Thoracic aorta (tissue), 2 donors: ENCODE measurements around the gene PDK2. TPM values are rescaled to one million over a fixed set of nuclear protein-coding genes. Genes with fewer than 3 reads are reported as not detected.

Experiments
- ATAC-seq: fragments of 150-250 bp; one replicate; pipeline ENCODE4 v1.8.0; 2017; ENCODE audit warnings: low read depth; ENCODE audit not compliant: insufficient number of reproducible peaks, low FRiP score
- DNase-seq: peaks from one replicate; pipeline ENCODE4 v3.0.0-alpha.2; 2020; ENCODE audit warnings: low spot score
- H3K27ac ChIP-seq, 2 donors: fragments of 200-600 bp; sonication (generic); 1 replicate in 1 of 2; 2 replicates in 1 of 2; pipeline ENCODE4 v1.5.1; 2016; ENCODE audit warnings: mild to moderate bottlenecking in 2 of 2, moderate library complexity in 2 of 2
- H3K27me3 ChIP-seq: fragments of 200-600 bp; sonication (generic); replicated peaks from 2 replicates; pipeline ENCODE4 v1.6.0; 2016; ENCODE audit warnings: mild to moderate bottlenecking; ENCODE audit not compliant: insufficient read depth
- H3K36me3 ChIP-seq: fragments of 200-600 bp; sonication (generic); one replicate; pipeline ENCODE4 v1.5.1; 2016
- H3K4me1 ChIP-seq, 2 donors: fragments of 200-600 bp; sonication (generic); 1 replicate in 1 of 2; 2 replicates in 1 of 2; pipeline versions ENCODE4 v1.5.1 to v1.6.0; 2016; ENCODE audit warnings: low read depth in 2 of 2, mild to moderate bottlenecking in 1 of 2; ENCODE audit not compliant: control insufficient read depth in 1 of 2
- H3K4me3 ChIP-seq: fragments of 200-600 bp; sonication (generic); 2 replicates; pipeline ENCODE4 v1.5.1; 2016; ENCODE audit warnings: mild to moderate bottlenecking
- H3K9me3 ChIP-seq: fragments of 200-600 bp; sonication (generic); 2 replicates; pipeline ENCODE4 v1.5.1; 2016
- total RNA-seq, 2 donors: library from RNA; depleted of rRNA; stranded (reverse); fragments of >200 nt; gene quantifications; one replicate each; pipeline versions ENCODE4 v1.1.0 to v1.2.3, GENCODE V29; 2016
- TF ChIP-seq, protein P1 (sequence below): fragments of 200-600 bp; sonication (generic); IDR thresholded peaks from one replicate; pipeline ENCODE4 v1.5.1; 2019; ENCODE audit warnings: antibody characterized with exemption

The PDK2 gene
- total RNA-seq, 2 donors from 2014 or later = 35.5 to 74.9 TPM

DNA sequence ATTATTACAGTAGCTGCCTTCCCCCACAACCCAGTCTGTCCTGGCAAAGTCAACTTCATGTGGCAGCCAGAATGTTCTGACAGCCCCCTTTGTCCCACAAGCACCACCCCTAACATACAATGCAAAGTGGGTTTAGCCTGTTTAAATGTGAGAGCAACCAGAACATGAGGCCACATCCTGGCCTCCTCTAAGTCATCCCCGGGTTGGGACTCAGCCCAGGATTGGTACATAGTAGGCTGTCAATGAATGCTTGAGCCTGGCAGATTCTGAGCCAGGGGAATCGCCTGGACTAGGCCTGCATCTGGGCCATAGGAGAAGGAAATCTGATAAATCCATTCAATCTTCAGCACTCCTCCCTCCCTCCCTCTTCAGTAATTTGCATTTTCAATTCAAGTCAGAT is 43.5 kb upstream of the PDK2 start:
- ATAC-seq (no peak), DNase-seq (no peak)
- Histone ChIP-seq H3K9me3 (no peaks in the 10 kb centered on the region), H3K4me3 (no peak overlapping the region), H3K36me3 (no peaks in the 10 kb centered on the region), H3K4me1 (peaks cover 4 to 41% of the 10 kb centered on the region in 2 donors), H3K27ac (no peak overlapping the region), H3K27me3 (no peaks in the 10 kb centered on the region)
- TF ChIP-seq, protein P1, sequence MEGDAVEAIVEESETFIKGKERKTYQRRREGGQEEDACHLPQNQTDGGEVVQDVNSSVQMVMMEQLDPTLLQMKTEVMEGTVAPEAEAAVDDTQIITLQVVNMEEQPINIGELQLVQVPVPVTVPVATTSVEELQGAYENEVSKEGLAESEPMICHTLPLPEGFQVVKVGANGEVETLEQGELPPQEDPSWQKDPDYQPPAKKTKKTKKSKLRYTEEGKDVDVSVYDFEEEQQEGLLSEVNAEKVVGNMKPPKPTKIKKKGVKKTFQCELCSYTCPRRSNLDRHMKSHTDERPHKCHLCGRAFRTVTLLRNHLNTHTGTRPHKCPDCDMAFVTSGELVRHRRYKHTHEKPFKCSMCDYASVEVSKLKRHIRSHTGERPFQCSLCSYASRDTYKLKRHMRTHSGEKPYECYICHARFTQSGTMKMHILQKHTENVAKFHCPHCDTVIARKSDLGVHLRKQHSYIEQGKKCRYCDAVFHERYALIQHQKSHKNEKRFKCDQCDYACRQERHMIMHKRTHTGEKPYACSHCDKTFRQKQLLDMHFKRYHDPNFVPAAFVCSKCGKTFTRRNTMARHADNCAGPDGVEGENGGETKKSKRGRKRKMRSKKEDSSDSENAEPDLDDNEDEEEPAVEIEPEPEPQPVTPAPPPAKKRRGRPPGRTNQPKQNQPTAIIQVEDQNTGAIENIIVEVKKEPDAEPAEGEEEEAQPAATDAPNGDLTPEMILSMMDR = no peak

DNA sequence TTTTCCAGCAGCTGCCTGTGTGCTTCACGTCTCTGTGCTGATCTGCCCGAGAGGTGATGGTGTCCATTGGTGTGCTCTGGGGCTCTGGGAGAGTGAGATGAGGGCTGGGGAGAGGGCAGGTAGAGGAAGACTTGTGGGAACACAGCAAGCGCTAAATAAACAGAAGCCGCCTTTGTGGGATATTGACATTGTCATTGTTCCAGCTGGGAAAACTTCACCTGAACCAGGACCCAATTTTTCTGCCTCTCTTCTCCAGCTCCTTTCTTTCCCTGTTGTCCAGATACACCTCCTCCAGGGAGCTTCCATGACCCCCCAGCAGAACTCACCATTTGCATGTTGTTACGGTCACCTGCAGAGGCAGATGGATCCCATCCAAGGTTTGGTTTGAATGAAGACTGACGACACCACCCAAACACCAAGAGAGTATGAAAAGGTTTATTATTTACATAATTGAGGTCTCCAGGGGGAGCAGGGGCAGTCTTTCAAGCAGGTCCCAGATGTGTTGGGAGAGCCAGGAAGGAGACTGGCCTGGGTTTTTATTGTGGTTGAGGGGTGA is 42.8 kb upstream of the PDK2 start:
- TF ChIP-seq, protein P1 = no peak
- Histone ChIP-seq H3K9me3 (no peaks in the 10 kb centered on the region), H3K27ac (no peak overlapping the region), H3K4me1 (peaks cover under 1 to 37% of the 10 kb centered on the region in 2 donors), H3K36me3 (no peaks in the 10 kb centered on the region), H3K27me3 (no peaks in the 10 kb centered on the region), H3K4me3 (no peak overlapping the region)
- ATAC-seq (no peak), DNase-seq (no peak)

DNA sequence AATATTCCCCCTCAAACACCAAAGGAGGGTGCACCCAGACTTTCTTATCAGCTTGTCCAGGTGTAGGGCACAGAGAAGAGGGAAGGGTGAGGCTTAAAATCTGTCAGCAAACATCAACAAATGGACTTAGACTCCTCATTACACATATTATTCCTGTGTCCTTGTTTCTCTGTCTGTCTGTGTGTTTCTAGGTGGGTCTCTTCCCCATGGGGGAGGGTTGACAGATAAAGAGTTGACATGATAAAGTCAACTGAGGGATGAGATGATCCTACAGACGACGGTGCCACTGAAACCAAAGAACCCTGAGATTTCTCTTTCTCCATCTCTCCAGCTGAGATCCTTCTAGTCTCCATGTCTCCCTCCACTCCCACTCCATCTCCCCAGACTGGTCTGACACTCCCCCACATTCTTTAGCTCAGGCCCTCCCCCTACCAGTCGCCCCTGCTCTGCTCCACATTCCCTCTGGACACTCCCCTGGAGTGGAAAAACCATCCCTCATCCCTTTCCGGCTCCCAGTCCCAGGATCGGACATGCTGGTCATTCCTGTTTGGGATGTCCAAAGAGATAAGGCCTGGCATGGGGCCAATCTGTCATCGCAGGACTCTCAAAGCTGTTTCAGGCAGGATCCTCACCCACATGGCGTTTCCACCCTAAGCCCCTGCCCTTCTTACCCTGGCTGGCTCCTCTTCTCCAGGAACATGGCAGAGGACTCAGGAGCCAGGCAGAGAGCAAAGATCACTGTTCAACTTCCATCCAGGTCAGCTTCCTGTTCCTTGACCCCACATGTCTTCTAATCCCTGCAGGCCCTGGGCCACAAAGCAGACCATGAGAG is 42.1 kb upstream of the PDK2 start:
- no peaks in the 10 kb centered on the region for H3K36me3 ChIP-seq
- peak overlapping the region; percentile 34 to 98 for H3K27ac ChIP-seq
- DNase-seq (no peak), ATAC-seq (no peak)
- no peaks in the 10 kb centered on the region for H3K27me3 ChIP-seq
- no peak overlapping the region for H3K4me3 ChIP-seq
- no peaks in the 10 kb centered on the region for H3K9me3 ChIP-seq
- H3K4me1 ChIP-seq = peaks cover 1 to 37% of the 10 kb centered on the region in 2 donors
- TF ChIP-seq, protein P1 = no peak

DNA sequence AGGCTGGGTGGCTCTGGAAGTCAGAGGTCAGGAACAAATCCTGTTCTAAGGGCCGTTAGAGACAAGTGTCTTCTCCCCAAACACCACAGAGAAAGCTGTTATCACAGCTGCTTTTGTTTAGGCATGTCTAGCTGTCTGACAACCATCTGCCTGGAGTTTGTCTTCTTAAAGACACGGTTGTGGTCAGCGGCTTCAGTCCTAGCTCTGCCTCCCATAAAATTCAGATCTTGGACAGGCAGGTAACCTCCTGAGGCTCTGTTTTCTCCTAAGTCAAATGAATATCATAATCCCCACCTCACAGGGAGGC is 41.5 kb upstream of the PDK2 start:
- peak overlapping the region; percentile 34 to 98 for H3K27ac ChIP-seq
- peaks cover 7 to 43% of the 10 kb centered on the region in 2 donors for H3K4me1 ChIP-seq
- TF ChIP-seq, protein P1 = no peak
- no peak overlapping the region for H3K4me3 ChIP-seq
- H3K36me3 ChIP-seq = no peaks in the 10 kb centered on the region
- DNase-seq (no peak), ATAC-seq (no peak)
- H3K27me3 ChIP-seq = no peaks in the 10 kb centered on the region
- no peaks in the 10 kb centered on the region for H3K9me3 ChIP-seq

DNA sequence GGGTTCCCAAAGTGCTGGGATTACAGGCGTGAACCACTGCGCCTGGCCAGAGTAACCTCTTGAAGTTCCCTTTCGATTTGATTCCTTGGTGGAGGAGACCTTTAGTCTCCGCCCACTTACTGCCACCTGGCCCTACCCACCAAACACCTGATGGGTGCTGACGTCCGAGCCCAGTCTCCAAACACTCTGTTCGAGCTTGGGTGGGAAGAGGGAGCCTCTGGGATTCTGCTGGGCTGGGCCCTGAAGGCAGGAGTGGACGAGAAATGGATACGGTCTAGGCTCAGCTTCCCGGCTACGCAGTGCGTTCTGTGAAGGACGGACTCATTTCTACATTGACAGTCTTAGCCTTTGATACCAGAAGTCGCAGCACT is 40.1 kb upstream of the PDK2 start:
- ATAC-seq (no peak), DNase-seq (no peak)
- TF ChIP-seq, protein P1 = no peak
- H3K9me3 ChIP-seq = no peaks in the 10 kb centered on the region
- H3K27me3 ChIP-seq = no peaks in the 10 kb centered on the region
- H3K4me3 ChIP-seq = peak overlapping the region; percentile 79
- H3K4me1 ChIP-seq = peaks cover 17 to 57% of the 10 kb centered on the region in 2 donors
- no peaks in the 10 kb centered on the region for H3K36me3 ChIP-seq
- peak overlapping the region; percentile 96 to 98 for H3K27ac ChIP-seq
